Esophagus squamous epithelium (tissue), 5 donors: Measurements from ENCODE around the gene FRMD4A. TPM values are rescaled to one million over a fixed set of nuclear protein-coding genes. Genes with fewer than 3 reads are reported as not detected.
A peak's percentile ranks its signal among the peaks of the same experiment; 100 is the strongest.

ENCODE experiments used
- DNase-seq: peaks from one replicate; lab custom pipeline; 2025; lab: John Stamatoyannopoulos, UW
- H3K27ac ChIP-seq, 4 donors: fragments of 200-600 bp; sonication (generic); one replicate each; pipeline ENCODE4 v1.5.1; 2016 to 2019; ENCODE audit warnings: mild to moderate bottlenecking in 1 of 4
- H3K27me3 ChIP-seq, 4 donors: fragments of 200-600 bp; sonication (generic); 1 replicate in 3 of 4; 2 replicates in 1 of 4; pipeline versions ENCODE4 v1.5.1 to v1.6.0; 2017 to 2021; ENCODE audit warnings: antibody characterized with exemption in 1 of 4
- H3K36me3 ChIP-seq, 3 donors: fragments of 200-600 bp; sonication (generic); one replicate each; pipeline ENCODE4 v1.5.1; 2016 to 2019
- H3K4me1 ChIP-seq, 3 donors: fragments of 200-600 bp; sonication (generic); one replicate each; pipeline ENCODE4 v1.5.1; 2017 to 2019
- H3K4me3 ChIP-seq, 4 donors: fragments of 200-600 bp; sonication (generic); 1 replicate in 3 of 4; 2 replicates in 1 of 4; pipeline ENCODE4 v1.5.1; 2016 to 2019; ENCODE audit warnings: mild to moderate bottlenecking in 2 of 4, moderate library complexity in 1 of 4
- H3K9me3 ChIP-seq, 3 donors: fragments of 200-600 bp; sonication (generic); one replicate each; pipeline ENCODE4 v1.5.1; 2016 to 2019
- POLR2A ChIP-seq, 4 donors: fragments of 450-650 bp; IDR thresholded peaks; one replicate each; pipeline ENCODE4 v1.6.1; 2017; ENCODE audit warnings: antibody characterized with exemption in 4 of 4, mild to moderate bottlenecking in 4 of 4, moderate library complexity in 3 of 4
- WGBS, 2 donors: methylation state at CpG; one replicate each; pipeline ENCODE4 v1.1.5; 2018; 5-methylcytosine and 5-hydroxymethylcytosine counted together
- intact Hi-C: fragments of 100-400 bp; cut with DNase I; formaldehyde crosslinking; loops from one replicate; pipeline ENCODE4 v1.15.0; 2022
- total RNA-seq, 4 donors: library from RNA; depleted of rRNA; stranded (reverse); fragments of >200 nt; gene quantifications; one replicate each; pipeline ENCODE4 v1.1.0, GENCODE V29; 2016
- TF ChIP-seq, protein P1 (sequence below), 6 experiments: fragments of 450-650 bp in 4 of 6; fragments of 200-600 bp in 2 of 6; sonication (generic) in 2 of 6; IDR thresholded peaks; one replicate each; pipeline ENCODE4 v1.5.1; 2016 to 2019; ENCODE audit warnings: antibody characterized with exemption in 6 of 6, mild to moderate bottlenecking in 4 of 6, moderate library complexity in 4 of 6
- donor health status: DM: yes; HTN: yes; CAD: no.

Gene FRMD4A
- total RNA-seq, 4 donors from 2014 or later, result 7.3 to 15.3 (median 8.6) TPM

DNA sequence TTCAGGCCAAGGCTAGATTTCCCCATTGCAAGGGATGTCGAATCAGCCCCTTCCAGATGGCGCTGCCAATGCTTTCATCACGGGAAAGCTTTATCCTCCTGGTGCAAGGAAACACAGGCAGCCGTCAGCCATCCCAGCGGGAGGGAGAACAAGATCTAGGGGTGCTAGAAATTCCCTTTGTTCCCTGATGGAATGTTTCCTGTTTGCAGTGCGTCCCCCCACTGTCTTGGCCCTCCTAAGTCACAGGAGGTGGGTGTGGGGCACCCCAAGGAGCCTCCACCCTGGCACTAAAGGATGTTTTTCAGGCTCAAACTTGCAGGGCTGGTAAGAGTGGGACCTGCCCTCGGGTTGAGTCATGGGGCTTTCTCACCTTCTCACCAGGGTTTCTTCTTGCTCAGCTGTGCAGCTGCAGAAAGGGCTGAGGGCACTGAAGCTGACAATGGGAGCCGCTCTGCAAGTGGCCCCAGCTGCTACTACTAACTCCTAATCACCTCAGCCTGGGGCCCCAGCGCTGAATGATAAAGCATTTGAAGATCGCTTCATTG, 640.4 kb downstream of the FRMD4A start:
- TF ChIP-seq POLR2A (IDR thresholded peaks at IDR 0.05), result no peak
- TF ChIP-seq, protein P1, sequence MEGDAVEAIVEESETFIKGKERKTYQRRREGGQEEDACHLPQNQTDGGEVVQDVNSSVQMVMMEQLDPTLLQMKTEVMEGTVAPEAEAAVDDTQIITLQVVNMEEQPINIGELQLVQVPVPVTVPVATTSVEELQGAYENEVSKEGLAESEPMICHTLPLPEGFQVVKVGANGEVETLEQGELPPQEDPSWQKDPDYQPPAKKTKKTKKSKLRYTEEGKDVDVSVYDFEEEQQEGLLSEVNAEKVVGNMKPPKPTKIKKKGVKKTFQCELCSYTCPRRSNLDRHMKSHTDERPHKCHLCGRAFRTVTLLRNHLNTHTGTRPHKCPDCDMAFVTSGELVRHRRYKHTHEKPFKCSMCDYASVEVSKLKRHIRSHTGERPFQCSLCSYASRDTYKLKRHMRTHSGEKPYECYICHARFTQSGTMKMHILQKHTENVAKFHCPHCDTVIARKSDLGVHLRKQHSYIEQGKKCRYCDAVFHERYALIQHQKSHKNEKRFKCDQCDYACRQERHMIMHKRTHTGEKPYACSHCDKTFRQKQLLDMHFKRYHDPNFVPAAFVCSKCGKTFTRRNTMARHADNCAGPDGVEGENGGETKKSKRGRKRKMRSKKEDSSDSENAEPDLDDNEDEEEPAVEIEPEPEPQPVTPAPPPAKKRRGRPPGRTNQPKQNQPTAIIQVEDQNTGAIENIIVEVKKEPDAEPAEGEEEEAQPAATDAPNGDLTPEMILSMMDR (IDR thresholded peaks at IDR 0.05), result no peak
- 32 to 40% methylated on average over 3 to 10 of the region's 10 CpGs for WGBS, 2 donors
- DNase-seq, result no peak
- intact Hi-C loops, result loop anchor here (10.0 kb wide), 1 partner anchor 1416 kb away; no protein-coding TSS in a partner anchor
- Histone ChIP-seq H3K4me3 (no peak overlapping the region), H3K9me3 (no peaks in the 10 kb centered on the region), H3K27ac (peak overlapping the region; percentile 49 to 77 (median 56)), H3K4me1 (peaks cover 17 to 54% (median 34%) of the 10 kb centered on the region in 3 donors), H3K27me3 (no peaks in the 10 kb centered on the region), H3K36me3 (peaks cover 0 to 45% (median 5%) of the 10 kb centered on the region in 3 donors)

DNA sequence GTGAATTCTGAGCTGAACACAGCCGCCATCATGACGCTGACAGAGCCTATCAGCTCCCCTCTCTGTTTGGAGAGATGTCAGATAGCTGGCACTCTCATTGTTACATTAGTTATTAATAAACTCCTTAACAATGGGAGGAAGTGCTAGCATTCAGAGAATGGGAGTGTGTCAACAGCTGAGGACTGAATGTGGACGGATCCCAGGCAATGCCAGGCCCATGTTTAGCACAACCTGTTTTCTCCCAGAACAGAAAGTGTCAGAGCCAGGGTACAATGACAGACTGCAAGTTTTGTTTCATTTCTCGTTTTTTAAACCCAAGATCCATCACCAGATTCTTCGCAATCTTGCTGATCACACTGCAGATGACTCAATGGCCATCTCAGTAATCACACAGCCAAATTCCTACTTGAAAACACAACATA, 644.4 kb downstream of the FRMD4A start:
- peaks cover 17 to 88% (median 57%) of the 10 kb centered on the region in 3 donors for H3K4me1 ChIP-seq
- WGBS, 2 donors, result 50 to 52% methylated on average over 5 of the region's 5 CpGs
- H3K36me3 ChIP-seq, result peaks cover 0 to 27% (median 0%) of the 10 kb centered on the region in 3 donors
- H3K27me3 ChIP-seq, result no peaks in the 10 kb centered on the region
- H3K9me3 ChIP-seq, result no peaks in the 10 kb centered on the region
- H3K27ac ChIP-seq, result peak overlapping the region; percentile 17 to 77 (median 67)
- no peak for TF ChIP-seq POLR2A (IDR thresholded peaks at IDR 0.05)
- TF ChIP-seq, protein P1 (IDR thresholded peaks at IDR 0.05), result no peak
- no peak for DNase-seq
- intact Hi-C loops, result no loop called here
- H3K4me3 ChIP-seq, result no peak overlapping the region

DNA sequence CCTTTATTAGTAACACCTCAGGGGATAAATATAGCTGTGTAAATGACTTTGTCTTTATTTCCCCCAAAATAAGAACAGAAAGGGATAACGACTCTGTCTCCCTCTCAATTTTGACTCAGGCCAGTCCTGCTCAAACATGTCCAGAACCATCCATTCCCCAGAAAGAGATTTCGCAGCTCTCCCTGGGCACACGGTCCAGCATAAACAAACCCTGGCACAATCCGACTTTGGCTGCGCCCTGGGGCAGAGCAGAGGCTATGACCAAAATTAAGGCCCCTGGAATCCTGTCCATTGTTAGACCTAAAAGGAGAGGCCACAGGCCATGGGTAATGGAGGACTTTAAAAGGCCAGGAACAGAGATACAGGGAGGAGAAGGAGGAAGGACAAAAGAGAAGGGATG, 644.8 kb downstream of the FRMD4A start:
- 20 to 27% methylated on average over 4 to 5 of the region's 5 CpGs for WGBS, 2 donors
- Histone ChIP-seq H3K4me3 (no peak overlapping the region), H3K36me3 (peaks cover 0 to 23% (median 0%) of the 10 kb centered on the region in 3 donors), H3K9me3 (no peaks in the 10 kb centered on the region), H3K4me1 (peaks cover 17 to 88% (median 52%) of the 10 kb centered on the region in 3 donors), H3K27me3 (no peaks in the 10 kb centered on the region), H3K27ac (peak overlapping the region; percentile 17 to 77 (median 67))
- no peak for DNase-seq
- intact Hi-C loops, result no loop called here
- TF ChIP-seq POLR2A (IDR thresholded peaks at IDR 0.05), result no peak
- TF ChIP-seq, protein P1 (IDR thresholded peaks at IDR 0.05), result no peak

DNA sequence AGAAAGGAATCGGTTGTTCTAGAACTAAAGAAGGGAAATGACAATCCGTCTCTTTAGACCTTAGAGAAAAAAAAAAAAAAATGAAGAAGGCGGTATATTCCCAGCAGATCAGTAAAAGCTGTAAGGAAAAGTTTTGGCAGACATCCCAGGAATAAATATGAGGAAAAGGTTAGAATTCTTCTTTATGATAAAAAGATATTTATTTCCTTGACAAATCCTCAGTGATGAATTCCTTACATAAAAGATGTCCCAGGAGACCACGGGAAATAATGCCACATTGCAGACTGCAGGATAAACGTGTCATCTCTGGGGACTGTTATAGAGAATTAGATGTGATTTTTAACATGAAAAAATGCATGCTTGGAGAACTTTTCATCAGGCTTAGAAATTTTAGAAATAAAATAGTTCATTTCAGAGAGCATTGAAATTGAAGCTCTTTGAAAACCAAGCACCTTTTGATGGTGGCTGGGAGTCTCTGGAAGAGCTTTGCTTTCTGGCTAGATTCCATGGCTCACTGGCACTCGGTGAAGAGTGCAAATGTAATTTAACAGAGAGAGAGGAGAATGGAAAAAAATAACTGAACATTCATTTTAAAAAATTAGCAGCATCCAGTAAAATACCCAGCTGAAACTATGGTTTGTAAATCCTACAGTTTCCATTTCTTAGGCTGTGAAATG, 645.8 kb downstream of the FRMD4A start:
- peaks cover 0 to 23% (median 0%) of the 10 kb centered on the region in 3 donors for H3K36me3 ChIP-seq
- H3K27me3 ChIP-seq, result no peaks in the 10 kb centered on the region
- WGBS, 2 donors, result 32 to 34% methylated on average over 6 of the region's 6 CpGs
- intact Hi-C loops, result no loop called here
- no peak for TF ChIP-seq POLR2A (IDR thresholded peaks at IDR 0.05)
- TF ChIP-seq, protein P1 (IDR thresholded peaks at IDR 0.05), result no peak
- H3K9me3 ChIP-seq, result no peaks in the 10 kb centered on the region
- H3K4me3 ChIP-seq, result peak overlapping the region in 1 of 4 donors; percentile 27
- peak overlapping the region in 3 of 4 donors; percentile 60 to 82 (median 74) for H3K27ac ChIP-seq
- peaks cover 8 to 88% (median 47%) of the 10 kb centered on the region in 3 donors for H3K4me1 ChIP-seq
- no peak for DNase-seq

DNA sequence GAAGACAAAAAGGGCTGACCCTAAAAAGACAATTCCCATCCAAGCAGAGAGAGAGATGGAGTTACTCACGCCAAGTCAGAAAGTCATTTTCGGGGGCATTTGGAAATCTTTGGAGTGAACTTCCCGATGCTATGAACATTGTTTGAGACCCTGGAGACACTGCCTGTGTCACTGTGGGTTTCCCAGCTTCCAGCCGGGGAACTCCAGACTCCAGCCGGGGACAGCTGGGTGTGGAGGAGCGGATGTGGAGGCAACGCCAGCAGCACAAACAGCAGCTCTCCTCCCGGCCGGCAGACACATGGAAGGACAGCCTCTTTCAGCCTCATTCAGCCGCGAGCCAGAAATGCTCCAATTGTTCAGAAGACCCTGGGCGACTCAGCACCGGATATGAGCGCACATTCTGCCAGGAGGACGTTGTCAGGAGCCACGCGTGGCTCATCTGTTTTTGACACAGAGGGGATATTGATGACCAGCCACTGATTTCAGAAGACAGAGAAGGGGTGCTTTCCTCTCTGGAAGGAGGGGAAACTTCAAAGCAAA, 646.4 kb downstream of the FRMD4A start:
- TF ChIP-seq, protein P1 (IDR thresholded peaks at IDR 0.05), result no peak
- TF ChIP-seq POLR2A (IDR thresholded peaks at IDR 0.05), result no peak
- Histone ChIP-seq H3K27ac (peak overlapping the region in 3 of 4 donors; percentile 60 to 82 (median 74)), H3K27me3 (no peaks in the 10 kb centered on the region), H3K4me3 (peak overlapping the region in 1 of 4 donors; percentile 27), H3K4me1 (peaks cover 6 to 88% (median 45%) of the 10 kb centered on the region in 3 donors), H3K36me3 (peaks cover 0 to 23% (median 0%) of the 10 kb centered on the region in 3 donors), H3K9me3 (no peaks in the 10 kb centered on the region)
- intact Hi-C loops, result no loop called here
- no peak for DNase-seq
- 64 to 75% methylated on average over 11 to 16 of the region's 17 CpGs for WGBS, 2 donors
